ENCODE results near the gene BRPF3.

GRCh38 chr6:36235309-36235708 lies 38.8 kb downstream of the BRPF3 start:
- TF ChIP-seq SP1 (CRISPR knock-in tag; IDR thresholded peaks at IDR 0.05) (no peak), ZBTB17 (CRISPR knock-in tag; IDR thresholded peaks at IDR 0.05) (no peak), ESRRA (IDR thresholded peaks at IDR 0.05; ENCODE audit: borderline replicate concordance, low read depth) (no peak), ELF4 (CRISPR knock-in tag; IDR thresholded peaks at IDR 0.05) (no peak), BRF2 (IDR thresholded peaks at IDR 0.05; ENCODE audit: borderline replicate concordance, insufficient read depth, insufficient read length) (no peak)
